Measurements from ENCODE around the gene CD9. TPM values are rescaled to one million over a fixed set of nuclear protein-coding genes. Genes with fewer than 3 reads are reported as not detected.
"Not testable (repeated sequence)": the region's sequence is repeated elsewhere in the genome, so short reads cannot be mapped to it uniquely, and the experiment has no call there.

The CD9 gene, protein sequence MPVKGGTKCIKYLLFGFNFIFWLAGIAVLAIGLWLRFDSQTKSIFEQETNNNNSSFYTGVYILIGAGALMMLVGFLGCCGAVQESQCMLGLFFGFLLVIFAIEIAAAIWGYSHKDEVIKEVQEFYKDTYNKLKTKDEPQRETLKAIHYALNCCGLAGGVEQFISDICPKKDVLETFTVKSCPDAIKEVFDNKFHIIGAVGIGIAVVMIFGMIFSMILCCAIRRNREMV
- 100 to 1,000 TPM; 117 to 154 (median 129) TPM for polyA plus RNA-seq (ENCODE audit: insufficient read depth in 1 of 5, insufficient read length in 5 of 5, low replicate concordance in 1 of 5)
- long read RNA-seq, donor 1, transcript CD9-207 (2 exons, 441 nt): minor isoform, 10 of 221 reads
- long read RNA-seq, donor 1, transcript CD9-201 (8 exons, 1,218 nt): major isoform, 89 of 221 reads
- long read RNA-seq, donor 1, partial matches to known transcripts: 120 of 221 reads
- long read RNA-seq, donor 1, other reads (novel, unspliced or antisense): 0 of 221 reads
- long read RNA-seq, donor 2, transcript CD9-201 (8 exons, 1,218 nt): major isoform, 38 of 75 reads
- long read RNA-seq, donor 2, partial matches to known transcripts: 33 of 75 reads
- long read RNA-seq, donor 2, other reads (novel, unspliced or antisense): 0 of 75 reads
- long read RNA-seq, donor 3, transcript CD9-207 (2 exons, 441 nt): minor isoform, 5 of 106 reads
- long read RNA-seq, donor 3, transcript CD9-201 (8 exons, 1,218 nt): major isoform, 63 of 106 reads
- long read RNA-seq, donor 3, partial matches to known transcripts: 36 of 106 reads
- long read RNA-seq, donor 3, other reads (novel, unspliced or antisense): 0 of 106 reads
- long read RNA-seq, donor 4, transcript CD9-207 (2 exons, 441 nt): minor isoform, 5 of 69 reads
- long read RNA-seq, donor 4, transcript CD9-201 (8 exons, 1,218 nt): major isoform, 35 of 69 reads
- long read RNA-seq, donor 4, partial matches to known transcripts: 29 of 69 reads
- long read RNA-seq, donor 4, other reads (novel, unspliced or antisense): 0 of 69 reads
- long read RNA-seq, donor 5, transcript CD9-207 (2 exons, 441 nt): minor isoform, 11 of 130 reads
- long read RNA-seq, donor 5, transcript CD9-201 (8 exons, 1,218 nt): major isoform, 54 of 130 reads
- long read RNA-seq, donor 5, partial matches to known transcripts: 65 of 130 reads
- long read RNA-seq, donor 5, other reads (novel, unspliced or antisense): 0 of 130 reads
- long read RNA-seq, donor 6, transcript CD9-207 (2 exons, 441 nt): minor isoform, 12 of 148 reads
- long read RNA-seq, donor 6, transcript CD9-201 (8 exons, 1,218 nt): major isoform, 90 of 148 reads
- long read RNA-seq, donor 6, partial matches to known transcripts: 44 of 148 reads
- long read RNA-seq, donor 6, other reads (novel, unspliced or antisense): 0 of 148 reads
- long read RNA-seq, donor 7, transcript CD9-201 (8 exons, 1,218 nt): major isoform, 35 of 69 reads
- long read RNA-seq, donor 7, partial matches to known transcripts: 31 of 69 reads
- long read RNA-seq, donor 7, other reads (novel, unspliced or antisense): 0 of 69 reads
- long read RNA-seq, donor 8, transcript CD9-201 (8 exons, 1,218 nt): major isoform, 26 of 36 reads
- long read RNA-seq, donor 8, partial matches to known transcripts: 7 of 36 reads
- long read RNA-seq, donor 8, other reads (novel, unspliced or antisense): 0 of 36 reads

DNA sequence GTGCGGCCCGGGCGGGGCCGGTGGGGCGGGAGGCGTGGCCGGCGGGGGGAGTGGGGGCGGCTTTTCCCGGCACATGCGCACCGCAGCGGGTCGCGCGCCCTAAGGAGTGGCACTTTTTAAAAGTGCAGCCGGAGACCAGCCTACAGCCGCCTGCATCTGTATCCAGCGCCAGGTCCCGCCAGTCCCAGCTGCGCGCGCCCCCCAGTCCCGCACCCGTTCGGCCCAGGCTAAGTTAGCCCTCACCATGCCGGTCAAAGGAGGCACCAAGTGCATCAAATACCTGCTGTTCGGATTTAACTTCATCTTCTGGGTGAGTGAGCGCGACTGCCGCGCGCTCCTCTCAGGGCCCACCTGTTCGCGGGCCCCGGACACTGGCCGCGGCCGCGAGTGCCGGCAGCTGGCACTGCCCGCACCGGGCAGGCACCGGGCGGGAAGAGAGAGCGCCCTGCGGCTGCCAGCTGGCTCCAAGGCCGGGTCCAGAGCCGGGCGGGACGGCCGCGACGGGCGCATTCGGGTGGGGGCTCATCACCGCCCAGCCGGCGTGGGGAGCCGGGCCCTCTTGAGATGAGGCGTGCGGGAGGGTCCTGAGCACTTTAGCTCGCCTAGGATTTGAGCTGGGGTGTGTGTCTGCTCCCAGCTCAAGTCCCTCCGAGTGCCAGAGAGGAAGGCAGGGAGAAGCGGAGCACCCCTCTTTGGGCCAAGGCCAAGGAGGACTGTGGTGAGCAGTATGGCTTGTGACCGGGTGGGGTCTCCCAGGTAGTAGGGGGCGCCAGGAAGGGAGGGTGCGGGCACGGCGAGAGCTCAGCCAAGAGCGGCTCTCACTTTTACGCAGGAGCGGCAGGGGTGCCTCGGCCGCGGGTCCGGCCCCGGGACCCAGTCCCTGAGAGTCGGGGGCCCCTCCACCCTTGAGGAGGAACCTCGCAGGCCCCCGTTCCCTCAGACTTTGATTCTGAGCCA is at the start of gene CD9:
TSS of gene CD9 (plus strand) at position 145 of the 957 bp plus-strand sequence. CDS start at position 245, 100 bp downstream.
- peak in 1 of 2 donors; percentile 45 for DNase-seq

DNA sequence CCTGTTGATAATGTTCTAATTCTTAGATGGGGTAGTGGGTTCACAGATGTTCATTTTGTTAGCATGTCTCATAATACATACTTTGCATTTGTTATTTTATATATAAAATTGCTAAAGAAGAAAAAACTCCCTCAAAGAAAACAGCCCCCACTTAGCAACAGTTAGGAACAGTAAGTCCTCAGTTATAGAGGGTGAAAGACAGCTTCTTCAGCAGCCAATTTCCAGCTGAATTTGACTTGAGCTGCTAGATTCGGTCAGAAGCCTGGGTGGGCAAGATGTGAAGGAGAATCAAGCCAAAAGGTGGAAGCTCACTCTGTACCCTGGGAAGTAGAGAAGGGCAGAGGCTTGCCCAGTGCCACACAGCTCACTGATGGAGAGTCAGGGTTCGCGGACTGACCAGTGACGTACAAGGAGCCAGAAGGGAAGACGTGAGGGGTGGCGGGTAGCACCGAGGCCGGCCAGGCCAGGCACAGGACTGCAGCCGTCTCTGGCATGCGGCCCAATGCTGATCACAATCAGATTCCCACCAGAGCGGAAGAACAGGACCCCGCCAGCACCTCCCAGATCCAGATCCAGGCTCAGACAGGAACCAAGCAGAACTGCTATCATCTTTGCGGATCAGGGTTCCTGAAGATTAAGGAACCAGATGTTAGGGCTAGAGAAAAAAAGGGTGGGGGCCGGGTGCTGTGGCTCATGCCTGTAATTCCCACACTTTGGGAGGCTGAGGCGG is 45.3 kb upstream of the CD9 start:
- DNase-seq: no peak

DNA sequence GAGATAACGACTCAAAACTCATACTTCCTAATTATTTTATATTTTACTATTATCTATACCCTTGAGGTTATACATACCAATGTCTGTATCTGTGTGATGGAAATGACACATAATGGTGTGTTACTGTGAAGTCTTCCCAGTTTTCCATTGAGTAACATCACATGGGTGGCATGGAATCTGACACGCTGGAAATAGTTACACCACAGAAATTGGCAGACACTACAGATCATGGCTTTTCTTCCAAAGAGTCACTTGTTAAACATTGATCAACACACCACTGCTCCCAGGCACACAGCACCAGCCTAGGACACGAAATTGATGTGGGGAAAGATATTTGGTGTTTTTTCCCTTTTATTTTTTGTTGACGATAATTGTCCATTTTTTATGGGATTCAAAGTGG is 42.7 kb upstream of the CD9 start:
- DNase-seq: no peak

DNA sequence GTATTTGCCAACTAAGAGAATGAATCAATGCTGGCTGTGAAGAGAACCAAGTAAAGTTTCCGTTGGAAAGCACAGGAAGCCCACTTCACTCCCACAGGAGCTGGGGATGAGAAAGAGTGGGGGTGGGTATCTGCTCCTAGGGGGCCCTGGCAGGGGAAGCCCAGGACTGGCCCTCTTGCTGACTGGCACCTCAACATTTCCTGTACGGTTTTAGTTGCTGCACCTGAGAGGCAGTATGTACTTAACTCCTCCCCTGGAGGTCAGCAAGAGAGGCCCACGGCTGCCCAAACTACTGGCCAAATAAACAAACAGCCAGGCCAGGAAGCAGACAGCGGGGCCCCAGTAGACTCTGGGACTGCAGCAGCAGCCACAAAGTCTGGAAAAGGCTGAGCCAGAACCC is 41.9 kb upstream of the CD9 start:
- DNase-seq: no peak

DNA sequence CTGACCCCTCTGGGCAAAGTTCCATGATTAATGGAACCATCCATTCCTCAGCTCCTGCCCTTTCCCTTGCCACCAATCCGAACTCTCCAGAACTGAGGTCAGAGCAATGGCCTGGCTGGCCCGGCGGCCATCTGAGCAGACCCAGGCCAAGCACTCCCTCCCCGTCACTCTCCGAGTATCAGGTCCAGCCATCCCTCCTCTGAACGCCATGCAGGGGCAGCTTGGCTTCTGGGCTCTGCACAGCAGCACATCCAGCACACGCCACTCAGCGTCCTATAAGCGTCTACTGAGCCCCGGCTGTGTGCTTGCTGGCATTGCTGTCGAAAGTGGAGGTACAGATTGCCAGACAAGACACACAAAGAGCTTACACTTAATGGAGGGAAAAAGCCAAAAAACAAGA is 41.5 kb upstream of the CD9 start:
- DNase-seq: no peak

DNA sequence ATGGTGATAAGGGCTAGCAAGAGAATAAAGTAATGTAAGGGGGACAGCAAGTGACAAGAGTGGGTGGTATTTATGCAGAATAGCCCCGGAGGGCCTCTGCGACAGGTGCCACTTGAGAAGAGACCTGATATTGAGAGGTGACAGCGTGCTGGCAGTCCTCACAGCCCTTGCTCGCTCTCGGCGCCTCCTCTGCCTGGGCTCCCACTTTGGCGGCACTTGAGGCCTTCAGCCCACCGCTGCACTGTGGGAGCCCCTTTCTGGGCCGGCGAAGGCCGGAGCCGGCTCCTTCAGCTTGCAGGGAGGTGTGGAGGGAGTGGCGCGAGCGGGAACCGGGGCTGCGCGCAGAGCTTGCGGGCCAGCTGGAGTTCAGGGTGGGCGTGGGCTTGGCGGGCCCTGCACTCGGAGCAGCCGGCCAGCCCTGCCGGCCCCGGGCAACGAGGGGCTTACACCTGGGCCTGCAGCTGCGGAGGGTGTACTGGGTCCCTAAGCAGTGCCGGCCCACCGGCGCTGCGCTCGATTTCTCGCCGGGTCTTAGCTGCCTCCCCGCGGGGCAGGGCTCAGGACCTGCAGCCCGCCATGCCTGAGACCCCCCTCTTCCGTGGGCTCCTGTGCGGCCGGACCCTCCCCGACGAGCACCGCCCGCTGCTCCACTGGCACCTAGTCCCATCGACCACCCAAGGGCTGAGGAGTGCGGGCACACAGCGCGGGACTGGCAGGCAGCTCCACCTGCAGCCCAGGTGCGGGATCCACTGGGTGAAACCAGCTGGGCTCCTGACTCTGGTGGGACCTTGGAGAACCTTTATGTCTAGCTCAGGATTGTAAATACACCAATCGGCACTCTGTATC is 40.8 kb upstream of the CD9 start:
- DNase-seq: not testable (repeated sequence)

DNA sequence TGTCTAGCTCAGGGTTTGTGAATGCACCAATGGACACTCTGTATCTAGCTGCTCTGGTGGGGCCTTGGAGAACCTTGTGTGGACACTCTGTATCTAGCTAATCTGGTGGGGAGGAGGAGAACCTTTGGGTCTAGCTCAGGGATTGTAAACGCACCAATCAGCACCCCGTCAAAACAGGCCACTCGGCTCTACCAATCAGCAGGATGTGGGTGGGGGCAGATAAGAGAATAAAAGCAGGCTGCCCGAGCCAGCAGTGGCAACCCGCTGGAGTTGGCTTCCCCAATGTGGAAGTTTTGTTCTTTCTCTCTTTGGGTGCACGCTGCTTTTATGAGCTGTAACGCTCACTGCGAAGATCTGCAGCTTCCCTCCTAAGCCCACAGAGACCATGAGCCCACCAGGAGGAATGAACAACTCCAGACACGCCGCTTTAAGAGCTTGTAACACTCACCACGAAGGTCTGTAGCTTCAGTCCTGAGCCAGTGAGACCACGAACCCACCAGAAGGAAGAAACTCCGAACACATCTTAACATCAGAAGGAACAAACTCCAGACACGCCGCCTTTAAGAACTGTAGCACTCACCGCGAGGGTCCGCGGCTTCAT is 40.1 kb upstream of the CD9 start:
- not testable (repeated sequence) for DNase-seq

DNA sequence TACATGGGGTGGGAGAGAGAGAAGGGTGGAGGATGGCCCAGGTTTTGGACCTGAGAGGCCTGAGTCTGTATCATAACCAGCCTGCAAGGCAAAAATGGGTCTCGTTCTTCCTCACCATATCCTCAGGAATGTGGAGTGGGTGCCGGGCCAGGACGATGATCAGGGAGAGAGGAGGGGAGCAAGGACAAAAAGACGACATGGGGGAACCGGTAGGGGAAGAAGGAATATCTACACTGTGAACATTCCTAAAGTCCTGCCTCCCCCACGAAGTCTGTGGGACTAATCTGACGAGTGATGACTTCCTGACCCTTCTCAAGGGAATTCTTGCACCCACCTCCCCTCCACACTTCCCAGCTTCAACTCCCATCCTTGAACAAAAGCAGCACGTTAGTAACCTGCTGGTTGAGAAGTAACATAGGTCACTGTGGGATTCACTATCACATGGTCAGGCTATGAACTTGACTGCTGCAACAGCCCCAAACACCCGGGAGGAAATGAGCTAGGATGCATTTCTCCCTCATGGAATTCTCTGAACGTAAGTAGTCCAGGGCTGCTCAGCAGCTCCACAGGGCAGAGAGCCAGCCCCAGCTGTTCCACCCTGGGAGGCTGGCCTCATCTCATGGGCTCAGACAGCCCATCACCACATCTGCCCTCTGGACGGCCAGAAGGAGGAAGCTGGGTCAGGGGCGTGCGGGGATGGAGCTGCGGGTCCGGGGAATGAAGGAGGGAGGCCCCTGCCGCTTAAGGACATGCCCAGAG is 38.9 kb upstream of the CD9 start:
- peak in 1 of 2 donors; percentile 43 for DNase-seq

DNA sequence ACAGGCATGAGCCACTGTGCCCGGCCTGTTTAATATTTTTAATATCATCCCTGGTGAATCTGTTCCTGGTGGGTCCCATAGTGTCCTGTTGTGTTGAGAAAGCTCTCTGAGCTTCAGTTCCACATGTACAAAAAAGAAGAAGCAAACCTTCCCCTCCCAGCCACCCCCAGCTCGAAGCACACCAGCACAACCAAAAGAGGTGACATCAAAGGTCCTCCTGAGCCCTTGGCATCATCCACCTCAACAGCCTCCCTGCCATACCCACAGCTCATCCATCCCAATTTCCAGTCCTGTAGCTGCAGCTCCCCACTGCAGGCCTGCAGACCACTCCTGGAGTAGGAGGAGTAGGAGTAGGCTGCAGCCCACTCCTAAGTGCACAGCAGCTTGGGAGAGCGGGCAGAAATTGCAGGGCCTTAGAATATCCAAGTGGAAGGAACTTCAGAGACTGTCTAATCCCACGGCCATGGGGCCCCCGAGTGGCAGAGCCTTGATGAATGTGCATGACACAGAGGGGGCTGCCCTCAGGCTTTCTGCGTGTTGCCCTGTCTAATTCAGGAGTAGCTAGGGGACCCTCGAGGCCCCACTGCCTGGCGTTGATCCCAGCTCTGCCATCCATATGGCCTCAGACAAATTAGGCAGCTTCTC is 36.7 kb upstream of the CD9 start:
- DNase-seq: no peak

DNA sequence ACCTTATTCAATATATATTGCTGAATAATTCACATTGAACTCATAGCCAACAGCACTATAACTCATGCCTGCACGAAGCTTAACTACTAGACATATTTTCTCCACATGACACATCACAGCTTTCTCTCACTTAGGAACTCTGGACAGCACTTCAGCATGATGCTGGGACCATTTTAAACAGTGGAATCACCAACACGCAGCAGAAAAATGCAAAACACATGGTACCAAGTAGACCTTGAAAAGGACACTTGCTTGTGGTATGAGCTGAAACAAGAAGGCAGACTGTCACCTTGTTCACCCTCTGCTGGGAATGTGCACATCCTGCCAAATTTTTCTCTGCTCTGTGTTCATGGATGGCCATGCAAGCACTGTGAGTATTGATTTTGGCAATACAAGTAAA is 34.8 kb upstream of the CD9 start:
- DNase-seq: no peak

DNA sequence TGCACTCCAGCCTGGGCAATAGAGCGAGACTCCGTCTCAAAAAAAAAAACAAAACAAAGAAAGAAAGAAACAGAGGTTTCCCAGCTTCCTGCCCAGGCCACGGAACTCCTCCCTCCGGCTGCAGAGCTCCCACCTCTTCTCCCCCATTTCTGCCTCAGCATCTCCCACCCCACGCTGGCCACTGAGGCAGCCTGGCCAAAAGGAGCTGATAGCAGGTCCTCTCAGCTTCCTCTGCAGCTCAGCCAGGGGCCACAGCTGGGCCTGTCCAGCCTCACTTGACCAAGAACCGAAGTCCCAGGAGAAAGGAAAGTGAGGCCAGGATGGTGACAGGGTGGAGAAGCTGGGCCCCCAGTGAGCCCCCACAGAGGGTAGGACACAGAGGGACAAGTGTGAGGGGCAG is 33.4 kb upstream of the CD9 start:
- no peak for DNase-seq

DNA sequence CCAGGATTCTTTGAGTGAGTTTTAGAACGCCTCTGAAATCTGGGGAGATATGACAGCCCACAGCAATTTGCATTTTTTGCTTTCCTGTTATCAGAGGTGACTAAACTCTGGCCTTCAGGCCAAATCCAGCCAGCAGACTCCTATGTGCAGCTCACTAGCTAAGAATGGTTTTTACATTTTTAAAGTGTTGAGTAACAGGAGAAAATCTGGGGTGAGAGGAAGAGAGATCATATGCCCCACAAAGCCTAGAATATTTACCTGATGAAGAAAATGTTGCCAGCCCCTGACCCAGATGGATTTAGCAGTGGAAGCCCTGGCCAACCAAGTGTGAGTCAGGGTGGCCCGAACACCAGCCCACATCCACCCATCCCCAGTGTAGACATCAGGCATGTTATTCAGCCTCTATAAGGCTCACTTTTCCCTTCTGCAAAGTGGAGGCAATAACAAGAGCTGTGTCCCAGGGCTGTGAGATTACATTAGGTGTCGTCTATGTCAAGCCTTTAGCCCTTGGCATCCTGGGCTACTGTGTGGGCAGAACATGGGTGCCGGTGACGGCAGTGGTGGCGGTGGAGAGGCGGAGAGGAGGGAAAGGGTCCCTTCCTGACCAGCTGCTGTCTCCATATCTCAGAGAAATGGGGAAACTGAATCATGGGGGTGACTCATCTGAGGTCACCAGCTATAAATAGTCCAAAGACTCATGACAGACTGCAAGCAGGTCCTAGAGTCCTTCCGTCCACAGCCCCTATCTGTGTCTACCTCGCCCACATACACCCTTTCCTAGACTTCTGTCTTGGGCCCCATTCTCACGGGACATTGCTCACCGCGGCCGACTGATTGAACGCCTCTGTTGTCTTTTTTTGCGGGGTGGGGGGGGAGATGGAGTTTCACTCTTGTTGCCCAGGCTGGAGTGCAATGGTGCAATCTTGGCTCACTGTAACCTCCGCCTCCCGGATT is 32.6 kb upstream of the CD9 start:
- no peak for DNase-seq

DNA sequence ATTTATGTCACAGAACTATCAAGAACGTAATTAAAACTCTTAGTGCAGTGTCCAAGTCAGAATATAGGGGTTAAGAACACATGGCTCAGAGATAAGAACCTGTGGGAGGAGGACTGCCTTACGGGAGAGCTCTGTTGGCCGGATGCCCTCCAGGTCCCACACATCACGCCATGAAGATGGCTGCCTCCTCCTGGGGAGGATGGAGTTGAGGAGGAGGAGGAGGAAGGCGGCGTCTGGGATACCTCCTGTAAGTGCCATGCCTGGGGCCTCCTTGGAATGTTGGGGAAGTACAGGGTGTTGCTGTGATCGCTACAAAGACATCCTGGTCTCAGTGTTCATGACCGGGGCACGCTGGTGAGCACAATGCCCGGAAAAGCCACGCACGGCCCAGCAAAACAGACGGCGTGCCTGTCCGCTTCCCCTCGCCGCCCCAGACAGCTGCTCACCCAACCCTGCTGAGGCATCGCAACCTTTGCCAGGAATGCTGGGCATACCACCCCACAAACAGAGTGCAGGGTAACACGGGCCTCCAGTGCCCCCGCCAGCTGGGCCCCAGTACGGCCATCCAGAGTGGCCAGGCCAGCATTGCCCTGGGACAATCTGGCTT is 28.7 kb upstream of the CD9 start:
- no peak for DNase-seq

DNA sequence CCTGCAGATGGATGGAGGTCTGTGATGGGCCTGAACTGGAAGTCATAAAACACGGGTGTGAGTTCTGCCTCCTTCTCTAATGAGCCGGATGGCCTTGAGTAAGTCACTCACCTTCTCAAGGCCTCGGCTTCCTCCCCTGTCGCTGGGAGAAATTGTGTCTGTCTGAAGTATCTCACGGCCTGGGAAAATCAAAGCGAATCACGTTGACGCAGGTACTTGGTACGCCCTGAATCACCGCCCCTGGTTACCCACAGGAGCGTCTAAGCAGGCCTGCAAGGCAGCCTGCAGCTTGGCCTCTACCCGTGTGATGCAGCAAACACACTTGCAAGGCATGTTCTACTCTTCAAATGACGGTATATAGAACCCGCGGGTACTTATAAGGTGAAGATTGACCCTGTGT is 28.1 kb upstream of the CD9 start:
- no peak for DNase-seq

DNA sequence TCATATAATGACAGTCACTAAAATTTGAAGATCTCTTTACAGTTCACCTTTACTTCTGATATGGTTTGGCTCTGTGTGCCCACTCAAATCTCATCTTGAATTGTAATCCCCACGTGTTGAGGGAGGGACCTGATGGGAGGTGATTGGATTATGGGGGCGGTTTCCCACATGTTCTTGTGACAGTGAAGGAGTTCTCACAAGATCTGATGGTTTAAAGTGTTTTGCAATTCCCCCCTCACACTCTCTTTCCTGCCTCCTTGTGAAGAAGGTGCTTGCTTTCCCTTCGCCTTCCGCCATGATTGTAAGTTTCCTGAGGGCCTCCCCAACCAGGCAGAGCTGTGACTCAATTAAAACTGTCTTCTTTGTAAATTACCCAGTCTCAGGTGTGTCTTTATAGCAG is 27.3 kb upstream of the CD9 start:
- no peak for DNase-seq

All from right lung (tissue), 10 donors.